SK-N-SH (cell line): ENCODE data around the gene GLTP. TPM values are rescaled to one million over a fixed set of nuclear protein-coding genes. Genes with fewer than 3 reads are reported as not detected.

Experiments
- CTCF ChIA-PET: fragments of 300-600, 350-600 bp; formaldehyde crosslinking; extraction: SDS; loops from one replicate; lab custom pipeline; 2021; lab: Yijun Ruan, JAX
- POLR2A ChIA-PET: fragments of 350-600 bp; sonication (Branson Sonifier 250); formaldehyde crosslinking; extraction: SDS; loops from one replicate; lab custom pipeline; 2020; ENCODE audit warnings: antibody characterized with exemption, inconsistent platforms; lab: Yijun Ruan, JAX
- DNase-seq: peaks from one replicate; pipeline ENCODE4 v3.0.0; 2012
- H2AFZ ChIP-seq: fragments of 200-600 bp; sonication (generic); 2 replicates; pipeline ENCODE4 v1.8.1; 2016; ENCODE audit warnings: antibody characterized with exemption, mild to moderate bottlenecking, low read depth
- H3F3A ChIP-seq: fragments of 200-600 bp; sonication (generic); replicated peaks from 2 replicates; pipeline ENCODE3; 2016; ENCODE audit warnings: antibody characterized with exemption, mild to moderate bottlenecking; ENCODE audit not compliant: insufficient read depth
- H3K27ac ChIP-seq, 2 experiments: fragments of 200-500 bp in 1 of 2; fragments of 200-600 bp in 1 of 2; sonication (Bioruptor generic) in 1 of 2; sonication (generic), shearing (Covaris generic) in 1 of 2; 2 replicates each; pipeline versions ENCODE4 v1.5.1 to v1.6.1; 2014 to 2016; ENCODE audit warnings: low read depth in 2 of 2, inconsistent platforms in 1 of 2, low read length in 1 of 2, mild to moderate bottlenecking in 1 of 2, mixed read lengths in 1 of 2
- H3K27me3 ChIP-seq: fragments of 200-600 bp; sonication (generic), shearing (Covaris generic); 2 replicates; pipeline ENCODE4 v1.6.1; 2016; ENCODE audit warnings: mixed run types; ENCODE audit not compliant: insufficient read depth
- H3K36me3 ChIP-seq, 2 experiments: fragments of 200-500 bp in 1 of 2; fragments of 200-600 bp in 1 of 2; sonication (Bioruptor generic) in 1 of 2; sonication (generic) in 1 of 2; replicated peaks in 1 of 2; 2 replicates each; pipeline versions ENCODE3 to v1.5.1; 2014 to 2016; ENCODE audit warnings: low read length in 1 of 2, mild to moderate bottlenecking in 1 of 2; ENCODE audit not compliant: insufficient read depth in 2 of 2, control insufficient read depth in 1 of 2
- H3K4me1 ChIP-seq, 2 experiments: fragments of 200-500 bp in 1 of 2; fragments of 200-600 bp in 1 of 2; sonication (Bioruptor generic) in 1 of 2; sonication (generic), shearing (Covaris generic) in 1 of 2; 2 replicates each; pipeline versions ENCODE4 v1.5.1 to v1.6.1; 2014 to 2016; ENCODE audit warnings: low read depth in 1 of 2, low read length in 1 of 2, mixed run types in 1 of 2; ENCODE audit not compliant: insufficient read depth in 2 of 2, control insufficient read depth in 1 of 2
- H3K4me2 ChIP-seq: fragments of 200-600 bp; sonication (generic), shearing (Covaris generic); 2 replicates; pipeline ENCODE4 v1.6.1; 2017; ENCODE audit warnings: mixed run types
- H3K4me3 ChIP-seq, 2 experiments: fragments of 200-500 bp in 1 of 2; fragments of 200-600 bp in 1 of 2; sonication (Bioruptor generic) in 1 of 2; sonication (generic), shearing (Covaris generic) in 1 of 2; 2 replicates each; pipeline versions ENCODE4 v1.5.1 to v1.8.1; 2014 to 2016; ENCODE audit warnings: low read depth in 2 of 2, inconsistent platforms in 1 of 2, low read length in 1 of 2, mild to moderate bottlenecking in 1 of 2, mixed read lengths in 1 of 2, moderate library complexity in 1 of 2
- H3K79me2 ChIP-seq: fragments of 200-600 bp; sonication (generic); 2 replicates; pipeline ENCODE4 v1.8.1; 2017; ENCODE audit warnings: mild to moderate bottlenecking; ENCODE audit not compliant: insufficient read depth
- H3K9ac ChIP-seq: fragments of 200-600 bp; sonication (generic); 2 replicates; pipeline ENCODE4 v1.6.1; 2017; ENCODE audit warnings: mixed run types
- H3K9me2 ChIP-seq: fragments of 200-600 bp; sonication (generic); 2 replicates; pipeline ENCODE4 v1.6.1; 2017; ENCODE audit warnings: mixed run types
- H3K9me3 ChIP-seq: fragments of 200-600 bp; sonication (generic); 2 replicates; pipeline ENCODE4 v1.6.1; 2017; ENCODE audit warnings: mixed run types, mild to moderate bottlenecking, moderate library complexity
- H4K20me1 ChIP-seq: fragments of 200-600 bp; sonication (generic); 2 replicates; pipeline ENCODE4 v1.6.1; 2017; ENCODE audit warnings: mild to moderate bottlenecking, mixed run types; ENCODE audit not compliant: insufficient read depth
- EZH2phosphoT487 ChIP-seq: fragments of 200-600 bp; sonication (generic); IDR thresholded peaks from 2 replicates; pipeline ENCODE4 v1.6.1; 2017; ENCODE audit warnings: low read depth, mixed run types, mild to moderate bottlenecking, antibody characterized with exemption, moderate library complexity, borderline replicate concordance
- FOSL2 ChIP-seq: IDR thresholded peaks from 2 replicates; pipeline ENCODE4 v1.4.0; 2012; ENCODE audit warnings: low read depth, mild to moderate bottlenecking, moderate library complexity, borderline replicate concordance
- FOXJ3 ChIP-seq: sonication (generic); formaldehyde crosslinking; IDR thresholded peaks from 2 replicates; pipeline ENCODE4 v1.5.1; 2020; ENCODE audit warnings: mild to moderate bottlenecking, missing genetic modification reagents
- FOXM1 ChIP-seq: IDR thresholded peaks from 2 replicates; pipeline ENCODE4 v1.4.0; 2012; ENCODE audit warnings: low read depth, mild to moderate bottlenecking
- GABPA ChIP-seq: IDR thresholded peaks from 2 replicates; pipeline ENCODE4 v1.4.0; 2012; ENCODE audit warnings: low read depth, mild to moderate bottlenecking
- MXI1 ChIP-seq: IDR thresholded peaks from 2 replicates; pipeline ENCODE4 v1.6.1; 2012; ENCODE audit warnings: mild to moderate bottlenecking, low read depth, low read length, improper control_type of control experiment
- NFIC ChIP-seq: IDR thresholded peaks from 2 replicates; pipeline ENCODE4 v1.4.0; 2012; ENCODE audit warnings: borderline replicate concordance
- RCOR1 ChIP-seq: fragments of 150-350 bp; IDR thresholded peaks from 2 replicates; pipeline ENCODE4 v1.6.1; 2017; ENCODE audit warnings: antibody characterized with exemption, low read length
- RFX5 ChIP-seq: IDR thresholded peaks from 2 replicates; pipeline ENCODE4 v1.6.1; 2012; ENCODE audit warnings: mild to moderate bottlenecking, improper control_type of control experiment, low read length
- RXRA ChIP-seq: IDR thresholded peaks from 2 replicates; pipeline ENCODE4 v1.4.0; 2012; ENCODE audit warnings: low read depth, mild to moderate bottlenecking, borderline replicate concordance
- SIN3A ChIP-seq: IDR thresholded peaks from 2 replicates; pipeline ENCODE4 v1.6.1; 2012; ENCODE audit warnings: low read depth, mild to moderate bottlenecking, low read length, moderate library complexity, borderline replicate concordance
- TAF1 ChIP-seq: IDR thresholded peaks from 2 replicates; pipeline ENCODE4 v1.6.1; 2012; ENCODE audit warnings: low read depth, mild to moderate bottlenecking, low read length, moderate library complexity, borderline replicate concordance
- TEAD4 ChIP-seq: IDR thresholded peaks from 2 replicates; pipeline ENCODE4 v1.4.0; 2012; ENCODE audit warnings: mild to moderate bottlenecking, borderline replicate concordance; ENCODE audit not compliant: insufficient read depth
- ZBTB33 ChIP-seq: IDR thresholded peaks from 2 replicates; pipeline ENCODE4 v1.4.0; 2012; ENCODE audit warnings: low read depth, borderline replicate concordance
- WGBS: methylation state at CpG from one replicate; pipeline ENCODE4 v1.1.6; 2017; ENCODE audit warnings: low lambda C conversion rate; 5-methylcytosine and 5-hydroxymethylcytosine counted together
- polyA plus RNA-seq, 3 experiments: library from polyadenylated mRNA; depleted of rRNA; stranded (reverse); fragments of >200 nt; gene quantifications; 2 replicates each; pipeline ENCODE4 v1.2.3, GENCODE V29; 2012
- TF ChIP-seq, protein P1 (sequence below): IDR thresholded peaks from 2 replicates; pipeline ENCODE4 v1.4.0; 2012; ENCODE audit warnings: low read depth
- TF ChIP-seq, protein P2 (sequence below): IDR thresholded peaks from 2 replicates; pipeline ENCODE4 v1.4.0; 2012; ENCODE audit warnings: low read depth, borderline replicate concordance
- TF ChIP-seq, protein P3 (sequence below): fragments of 200-600 bp; sonication (generic); IDR thresholded peaks from 2 replicates; pipeline ENCODE4 v1.6.1; 2017; ENCODE audit warnings: antibody characterized with exemption, mild to moderate bottlenecking, moderate library complexity

The GLTP gene
- polyA plus RNA-seq, 1 of the 3 experiments (the other 2 are of a cell fraction) = 23.0 TPM

GRCh38 chr12:109920261-109920780 is 40.0 kb upstream of the GLTP start:
- H3K4me3 ChIP-seq = no peak overlapping the region
- ChIA-PET POLR2A (no interaction called here), CTCF (interaction anchor here (0.8 to 1.5 kb wide), 3 partner anchors 10 to 75 kb away, joined by 3 to 4 read pairs (median 3); no protein-coding TSS in a partner anchor)
- H3K9me3 ChIP-seq = no peaks in the 10 kb centered on the region
- no peaks in the 10 kb centered on the region for H4K20me1 ChIP-seq
- H2AFZ ChIP-seq = no peak overlapping the region
- TF ChIP-seq GABPA = no peak
- TF ChIP-seq, protein P1, sequence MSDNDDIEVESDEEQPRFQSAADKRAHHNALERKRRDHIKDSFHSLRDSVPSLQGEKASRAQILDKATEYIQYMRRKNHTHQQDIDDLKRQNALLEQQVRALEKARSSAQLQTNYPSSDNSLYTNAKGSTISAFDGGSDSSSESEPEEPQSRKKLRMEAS = no peak
- TF ChIP-seq EZH2phosphoT487 = no peak
- TF ChIP-seq RCOR1 = no peak
- TF ChIP-seq FOXJ3 (CRISPR knock-in tag) = no peak
- TF ChIP-seq FOSL2 = no peak
- TF ChIP-seq, protein P2, sequence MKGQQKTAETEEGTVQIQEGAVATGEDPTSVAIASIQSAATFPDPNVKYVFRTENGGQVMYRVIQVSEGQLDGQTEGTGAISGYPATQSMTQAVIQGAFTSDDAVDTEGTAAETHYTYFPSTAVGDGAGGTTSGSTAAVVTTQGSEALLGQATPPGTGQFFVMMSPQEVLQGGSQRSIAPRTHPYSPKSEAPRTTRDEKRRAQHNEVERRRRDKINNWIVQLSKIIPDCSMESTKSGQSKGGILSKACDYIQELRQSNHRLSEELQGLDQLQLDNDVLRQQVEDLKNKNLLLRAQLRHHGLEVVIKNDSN = no peak
- no peak for TF ChIP-seq TAF1
- no peak for TF ChIP-seq NFIC
- TF ChIP-seq ZBTB33 = no peak
- TF ChIP-seq TEAD4 = no peak
- TF ChIP-seq SIN3A = no peak
- TF ChIP-seq MXI1 = no peak
- TF ChIP-seq RFX5 = no peak
- no peak for TF ChIP-seq FOXM1
- TF ChIP-seq RXRA = no peak
- TF ChIP-seq, protein P3, sequence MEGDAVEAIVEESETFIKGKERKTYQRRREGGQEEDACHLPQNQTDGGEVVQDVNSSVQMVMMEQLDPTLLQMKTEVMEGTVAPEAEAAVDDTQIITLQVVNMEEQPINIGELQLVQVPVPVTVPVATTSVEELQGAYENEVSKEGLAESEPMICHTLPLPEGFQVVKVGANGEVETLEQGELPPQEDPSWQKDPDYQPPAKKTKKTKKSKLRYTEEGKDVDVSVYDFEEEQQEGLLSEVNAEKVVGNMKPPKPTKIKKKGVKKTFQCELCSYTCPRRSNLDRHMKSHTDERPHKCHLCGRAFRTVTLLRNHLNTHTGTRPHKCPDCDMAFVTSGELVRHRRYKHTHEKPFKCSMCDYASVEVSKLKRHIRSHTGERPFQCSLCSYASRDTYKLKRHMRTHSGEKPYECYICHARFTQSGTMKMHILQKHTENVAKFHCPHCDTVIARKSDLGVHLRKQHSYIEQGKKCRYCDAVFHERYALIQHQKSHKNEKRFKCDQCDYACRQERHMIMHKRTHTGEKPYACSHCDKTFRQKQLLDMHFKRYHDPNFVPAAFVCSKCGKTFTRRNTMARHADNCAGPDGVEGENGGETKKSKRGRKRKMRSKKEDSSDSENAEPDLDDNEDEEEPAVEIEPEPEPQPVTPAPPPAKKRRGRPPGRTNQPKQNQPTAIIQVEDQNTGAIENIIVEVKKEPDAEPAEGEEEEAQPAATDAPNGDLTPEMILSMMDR = no peak
- H3K36me3 ChIP-seq = peaks cover 17 to 26% of the 10 kb centered on the region in 2 experiments
- no peak overlapping the region for H3K4me2 ChIP-seq
- H3F3A ChIP-seq = no peaks in the 10 kb centered on the region
- no peak overlapping the region for H3K9ac ChIP-seq
- no peak for DNase-seq
- WGBS = 94% methylated on average over 11 of the region's 11 CpGs
- H3K27ac ChIP-seq = no peak overlapping the region
- no peaks in the 10 kb centered on the region for H3K9me2 ChIP-seq
- H3K4me1 ChIP-seq = peaks cover 0 to 10% of the 10 kb centered on the region in 2 experiments; a peak in 1 of 4 replicates
- H3K27me3 ChIP-seq = no peaks in the 10 kb centered on the region
- H3K79me2 ChIP-seq = no peaks in the 10 kb centered on the region
